Measurements from ENCODE around the gene GNAO1. TPM values are rescaled to one million over a fixed set of nuclear protein-coding genes. Genes with fewer than 3 reads are reported as not detected.

The GNAO1 gene
- total and polyA plus RNA-seq, 2 donors (not counting 1 experiment from before 2014, with no cell fraction given) = 0.13 to 5.1 TPM

GRCh38 chr16:56269811-56270684, 78.8 kb downstream of the GNAO1 start:
- no peak overlapping the region for H3K9ac ChIP-seq (ENCODE audit: low read length)
- H3K27me3 Mint-ChIP-seq = peaks cover 32% of the 10 kb centered on the region
- no peaks in the 10 kb centered on the region for H3K4me1 ChIP-seq (ENCODE audit: control insufficient read depth in 2 of 2, insufficient read depth in 2 of 2, low read length in 2 of 2)
- no peak for TF ChIP-seq EZH2 (IDR thresholded peaks at IDR 0.05; ENCODE audit: borderline replicate concordance, insufficient read depth, low read depth, low read length, poor library complexity, severe bottlenecking)
- TF ChIP-seq CTCF (IDR thresholded peaks at IDR 0.05) = no peak
- WGBS (ENCODE audit: insufficient coverage) = 100% methylated on average over 5 of the region's 7 CpGs
- intact Hi-C loops (cut with micrococcal nuclease) = no loop called here
- H4K20me1 ChIP-seq (ENCODE audit: control insufficient read depth, insufficient read depth, low read length, poor library complexity, severe bottlenecking) = no peaks in the 10 kb centered on the region
- CTCF ChIA-PET = interaction anchor here (1.3 kb wide), 1 partner anchor 11 kb away, joined by 3 read pairs; no protein-coding TSS in a partner anchor
- H3K4me2 ChIP-seq (replicated peaks; ENCODE audit: low read depth, low read length, poor library complexity, severe bottlenecking) = no peak overlapping the region
- H3K27ac ChIP-seq (ENCODE audit: low read length in 2 of 2) = no peak overlapping the region
- DNase-seq = no peak
- POLR2A ChIA-PET = no interaction called here
- no peaks in the 10 kb centered on the region for H3K36me3 ChIP-seq (replicated peaks in 1 of 2; ENCODE audit: control extremely low read depth in 1 of 2, control insufficient read depth in 1 of 2, extremely low read depth in 1 of 2, insufficient read depth in 2 of 2, low read length in 1 of 2)
- no peak for ATAC-seq (ENCODE audit: low read depth)
- H3K4me3 Mint-ChIP-seq = no peak overlapping the region
- no peaks in the 10 kb centered on the region for H3K79me2 ChIP-seq (ENCODE audit: control insufficient read depth, insufficient read depth, low read length)
- no peak overlapping the region for H2AFZ ChIP-seq (ENCODE audit: insufficient read depth, low read depth, low read length, poor library complexity, severe bottlenecking)
- H3K4me1 Mint-ChIP-seq = no peaks in the 10 kb centered on the region
- H3K27me3 ChIP-seq (replicated peaks in 1 of 4; ENCODE audit: control extremely low read depth in 1 of 4, control insufficient read depth in 3 of 4, insufficient read depth in 4 of 4, low read length in 3 of 4) = peaks cover 0 to 5% (median 2%) of the 10 kb centered on the region in 4 experiments
- no peaks in the 10 kb centered on the region for H3K9me3 Mint-ChIP-seq (ENCODE audit: insufficient read depth)
- H3K4me3 ChIP-seq (ENCODE audit: control extremely low read depth in 1 of 5, extremely low read depth in 1 of 5, insufficient read depth in 1 of 5, low read depth in 2 of 5, low read length in 4 of 5) = no peak overlapping the region
- no peak overlapping the region for H3K27ac Mint-ChIP-seq
- H3K9me3 ChIP-seq (ENCODE audit: control extremely low read depth in 1 of 3, control insufficient read depth in 2 of 3, insufficient read depth in 1 of 3, low read length in 2 of 3) = peaks cover 0 to 6% (median 0%) of the 10 kb centered on the region in 3 donors

GRCh38 chr16:56270828-56271227, 79.5 kb downstream of the GNAO1 start:
- no peaks in the 10 kb centered on the region for H3K4me1 ChIP-seq (ENCODE audit: control insufficient read depth in 2 of 2, insufficient read depth in 2 of 2, low read length in 2 of 2)
- ATAC-seq (ENCODE audit: low read depth) = no peak
- no peak overlapping the region for H3K9ac ChIP-seq (ENCODE audit: low read length)
- no peaks in the 10 kb centered on the region for H3K36me3 ChIP-seq (replicated peaks in 1 of 2; ENCODE audit: control extremely low read depth in 1 of 2, control insufficient read depth in 1 of 2, extremely low read depth in 1 of 2, insufficient read depth in 2 of 2, low read length in 1 of 2)
- H3K27ac ChIP-seq (ENCODE audit: low read length in 2 of 2) = no peak overlapping the region
- peaks cover 0 to 6% (median 0%) of the 10 kb centered on the region in 3 donors for H3K9me3 ChIP-seq (ENCODE audit: control extremely low read depth in 1 of 3, control insufficient read depth in 2 of 3, insufficient read depth in 1 of 3, low read length in 2 of 3)
- H3K4me2 ChIP-seq (replicated peaks; ENCODE audit: low read depth, low read length, poor library complexity, severe bottlenecking) = no peak overlapping the region
- H3K4me3 Mint-ChIP-seq = no peak overlapping the region
- no peak overlapping the region for H3K27ac Mint-ChIP-seq
- no peaks in the 10 kb centered on the region for H3K4me1 Mint-ChIP-seq
- peaks cover 35% of the 10 kb centered on the region for H3K27me3 Mint-ChIP-seq
- H3K79me2 ChIP-seq (ENCODE audit: control insufficient read depth, insufficient read depth, low read length) = no peaks in the 10 kb centered on the region
- WGBS (ENCODE audit: insufficient coverage) = 93% methylated on average over 3 of the region's 3 CpGs
- POLR2A ChIA-PET = no interaction called here
- H4K20me1 ChIP-seq (ENCODE audit: control insufficient read depth, insufficient read depth, low read length, poor library complexity, severe bottlenecking) = no peaks in the 10 kb centered on the region
- no peaks in the 10 kb centered on the region for H3K9me3 Mint-ChIP-seq (ENCODE audit: insufficient read depth)
- TF ChIP-seq CTCF (IDR thresholded peaks at IDR 0.05) (no peak), EZH2 (IDR thresholded peaks at IDR 0.05; ENCODE audit: borderline replicate concordance, insufficient read depth, low read depth, low read length, poor library complexity, severe bottlenecking) (no peak)
- no peak for DNase-seq
- CTCF ChIA-PET = interaction anchor here (1.3 kb wide), 1 partner anchor 10 kb away, joined by 3 read pairs; no protein-coding TSS in a partner anchor
- no peak overlapping the region for H3K4me3 ChIP-seq (ENCODE audit: control extremely low read depth in 1 of 5, extremely low read depth in 1 of 5, insufficient read depth in 1 of 5, low read depth in 2 of 5, low read length in 4 of 5)
- peaks cover 0 to 5% (median 2%) of the 10 kb centered on the region in 4 experiments for H3K27me3 ChIP-seq (replicated peaks in 1 of 4; ENCODE audit: control extremely low read depth in 1 of 4, control insufficient read depth in 3 of 4, insufficient read depth in 4 of 4, low read length in 3 of 4)
- H2AFZ ChIP-seq (ENCODE audit: insufficient read depth, low read depth, low read length, poor library complexity, severe bottlenecking) = no peak overlapping the region
- intact Hi-C loops (cut with micrococcal nuclease) = no loop called here

Measured in B cell (primary cell).